SK-MEL-5 (cell line): ENCODE results near the gene PIK3C2G. TPM values are rescaled to one million over a fixed set of nuclear protein-coding genes. Genes with fewer than 3 reads are reported as not detected.
"Not testable (repeated sequence)": the region's sequence is repeated elsewhere in the genome, so short reads cannot be mapped to it uniquely, and the experiment has no call there.

Experiments
- DNase-seq: peaks from one replicate; pipeline ENCODE4 v3.0.0-alpha.2; 2016; ENCODE audit warnings: low read depth, low spot score
- in situ Hi-C: cut with HindIII; loops from 2 replicates; pipeline ENCODE4 v1.10.0; 2016; ENCODE audit warnings: low sequenced_read_pairs, high pct_unique_total_duplicates, low pct_unique_long_range_greater_than_20kb
- total RNA-seq: library from RNA; depleted of rRNA; stranded (reverse); fragments of >200 nt; shearing (Covaris generic); gene quantifications from 2 replicates; pipeline ENCODE4 v1.2.3, GENCODE V29; 2014; rRNA removed

The PIK3C2G gene
- total RNA-seq, 1 experiment from 2014 or later: not detected

DNA sequence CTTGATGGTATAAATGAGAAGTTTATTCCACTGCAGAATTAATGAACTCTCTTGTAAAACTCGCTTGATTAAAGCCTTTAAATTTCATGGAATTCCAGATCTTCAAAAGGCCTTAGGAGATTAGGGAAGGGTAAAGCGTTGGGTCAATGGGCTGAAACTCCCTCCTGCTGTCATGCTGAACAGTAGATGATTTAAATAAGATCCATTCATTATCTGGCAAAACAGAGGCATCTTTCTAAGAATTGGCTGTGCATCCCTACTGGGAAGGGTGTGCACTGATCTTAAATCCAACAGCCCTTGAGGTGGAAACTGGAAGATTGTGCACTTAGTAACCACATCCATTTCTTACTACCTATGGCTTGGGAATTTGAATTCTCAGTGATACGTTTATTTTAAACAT is 420.5 kb downstream of the PIK3C2G start:
- DNase-seq: no peak
- in situ Hi-C loops: no loop called here

DNA sequence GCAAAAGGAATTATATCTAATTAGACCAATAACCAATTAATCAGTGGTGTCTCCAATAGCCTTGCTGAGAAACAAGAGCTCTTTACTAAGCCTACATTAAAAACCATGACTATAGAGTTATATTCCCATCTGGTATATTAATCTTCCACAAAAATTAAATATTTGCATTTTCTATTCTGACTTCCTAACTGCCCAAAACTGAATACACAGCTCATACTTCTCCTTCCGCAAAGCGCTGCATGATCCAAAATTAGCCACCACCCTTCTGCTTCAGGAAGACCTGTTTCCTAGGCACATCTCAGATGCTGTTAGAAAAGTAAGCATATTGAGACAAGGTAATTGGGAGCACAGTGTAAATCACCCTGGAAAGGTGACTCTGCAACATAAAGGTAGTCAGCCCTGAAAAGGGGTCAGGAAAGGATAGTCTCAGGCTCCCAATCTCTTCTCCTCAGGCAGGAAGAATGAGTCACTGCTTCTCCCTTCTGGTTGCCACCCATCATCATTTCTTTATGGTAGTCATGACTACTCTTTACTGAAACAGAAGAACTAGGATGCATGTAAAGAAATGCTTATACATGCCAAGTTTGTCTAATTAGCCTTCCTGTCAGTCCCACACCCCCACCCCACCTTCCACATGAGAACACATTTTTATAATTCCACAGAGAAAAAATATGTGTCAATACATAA is 422.2 kb downstream of the PIK3C2G start:
- DNase-seq: no peak

DNA sequence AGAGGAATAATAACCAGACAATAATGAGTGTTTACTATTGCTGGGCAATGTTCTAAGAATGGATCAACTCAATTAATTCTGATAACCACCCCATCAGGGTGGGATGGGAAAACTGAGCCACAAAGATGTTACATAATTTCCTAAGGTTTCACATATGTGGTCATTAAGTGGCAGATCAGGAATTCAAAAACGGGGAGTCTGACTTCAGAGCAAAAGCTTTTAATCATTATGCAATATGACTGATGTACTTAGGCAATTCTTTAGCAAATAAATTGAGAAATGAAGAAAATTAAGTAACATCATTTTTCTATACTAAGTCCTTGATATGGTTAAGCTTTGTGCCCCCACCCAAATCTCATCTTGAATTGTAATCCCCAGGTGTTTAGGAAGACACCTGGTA is 423.1 kb downstream of the PIK3C2G start:
- in situ Hi-C loops: no loop called here
- DNase-seq: no peak

More for the DNA sequence above, 422.2 kb downstream of the PIK3C2G start:
- in situ Hi-C loops: no loop called here

DNA sequence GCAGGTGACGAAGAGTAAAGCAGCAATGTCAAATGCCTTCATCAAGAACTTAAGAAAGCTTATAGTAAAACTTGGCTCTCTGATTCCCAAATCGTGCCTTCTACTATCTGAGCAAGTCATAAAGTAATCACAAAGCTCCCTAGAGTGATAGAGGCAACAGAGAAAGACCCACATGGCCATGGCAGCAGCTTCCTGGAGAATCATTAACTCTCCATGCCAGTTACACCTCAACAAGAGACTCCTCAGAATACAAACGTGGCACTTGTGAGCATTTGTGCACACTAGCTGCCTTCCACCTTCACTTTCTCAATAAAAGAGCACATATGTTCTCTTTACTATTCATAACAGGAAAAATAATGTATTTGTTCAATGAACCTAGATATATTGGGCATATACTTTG is 428.5 kb downstream of the PIK3C2G start:
- DNase-seq: no peak
- in situ Hi-C loops: no loop called here

DNA sequence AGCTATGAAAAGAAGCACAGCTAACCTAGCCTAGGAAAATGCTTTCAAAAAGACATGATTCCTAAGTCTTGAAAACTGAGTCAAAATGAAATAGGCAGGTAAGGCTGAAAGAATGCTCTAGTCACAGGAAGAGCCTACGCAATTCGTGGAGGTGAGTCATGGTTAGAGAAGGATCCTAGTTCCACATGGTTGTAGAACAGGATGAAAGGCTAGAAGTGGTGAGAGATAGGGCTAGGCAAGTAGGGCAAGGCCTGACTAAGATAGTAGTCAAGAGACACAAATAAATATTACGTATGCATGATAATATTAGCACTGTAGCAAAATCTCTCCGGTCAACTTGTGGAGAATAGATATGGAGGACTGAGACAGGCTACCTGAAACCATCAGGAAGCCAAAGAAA is 429.3 kb downstream of the PIK3C2G start:
- DNase-seq: no peak
- in situ Hi-C loops: no loop called here

DNA sequence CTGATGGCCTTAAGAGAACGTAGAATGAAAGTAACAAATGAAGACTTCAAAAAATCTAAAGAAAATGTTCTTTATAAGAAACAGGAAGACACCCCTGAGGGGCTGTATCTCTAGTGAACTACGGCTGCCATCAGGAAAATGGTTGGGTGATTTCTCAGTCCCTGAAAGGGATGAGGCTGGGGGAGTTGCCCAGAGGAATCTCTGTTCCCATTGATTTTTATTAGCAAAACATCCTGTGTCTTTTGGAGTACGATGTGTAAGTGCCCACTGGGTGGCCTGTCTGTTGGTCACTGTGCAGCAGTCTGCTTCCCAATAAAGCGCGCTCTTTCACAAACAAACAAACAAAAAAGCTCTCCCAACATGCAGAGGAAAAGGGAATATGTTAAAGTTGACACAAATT is 432.7 kb downstream of the PIK3C2G start:
- DNase-seq, in situ Hi-C loops: not testable (repeated sequence)

DNA sequence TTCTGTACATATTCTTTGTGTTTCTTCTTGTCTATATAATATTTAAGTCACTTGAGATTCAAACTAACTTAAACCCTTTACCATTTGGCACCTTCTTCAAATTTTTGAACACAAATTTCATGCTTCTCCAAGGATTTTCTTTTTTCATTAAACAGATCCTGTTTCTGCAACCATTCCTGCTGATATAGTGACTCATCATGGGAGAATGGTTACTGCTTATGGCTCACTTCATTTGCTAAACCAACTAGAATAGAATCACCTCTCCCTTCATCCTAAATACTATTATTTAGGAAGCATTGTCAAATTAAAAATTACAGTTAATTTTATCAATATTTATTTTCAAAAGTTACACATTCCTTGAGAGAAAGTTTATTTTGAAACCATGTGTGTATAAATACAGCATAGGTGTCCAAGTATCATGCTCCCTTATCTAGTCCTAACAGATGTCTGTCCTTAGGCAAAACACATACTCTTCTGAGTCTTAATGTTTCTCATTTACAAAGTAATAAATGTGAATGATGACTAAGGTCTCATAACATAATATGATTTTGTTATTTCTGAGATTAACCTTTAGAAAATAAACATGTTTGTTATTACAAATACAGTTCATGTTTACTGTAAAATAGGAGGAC is 435.8 kb downstream of the PIK3C2G start:
- no peak for DNase-seq
- in situ Hi-C loops: no loop called here

Other genes with a start within 250 kb of the PIK3C2G start
- gene RERGL, start 171.3 kb upstream of the PIK3C2G start, total RNA-seq: not detected in 2 replicates